PC-3 (cell line): ENCODE results near the gene USP22. TPM values are rescaled to one million over a fixed set of nuclear protein-coding genes. Genes with fewer than 3 reads are reported as not detected.
A peak's percentile ranks its signal among the peaks of the same experiment; 100 is the strongest.

Source experiments
- ATAC-seq: fragments of 200-7000 bp; cut with Tn5 transposase; 2 replicates; pipeline ENCODE4 v1.9.1; 2020; ENCODE audit warnings: mild to moderate bottlenecking, moderate library complexity
- BruUV-seq: library from RNA; stranded (reverse); fragments of 400-500 nt; replicated peaks from 2 replicates; lab custom pipeline; 2021; lab: Mats Ljungman, UMichigan
- CTCF ChIA-PET: fragments of 300-600 bp; sonication (Branson Sonifier 250); formaldehyde crosslinking; loops from one replicate; lab custom pipeline; 2022; ENCODE audit warnings: antibody characterized with exemption; lab: Charles Lee
- POLR2A ChIA-PET: fragments of 300-600 bp; sonication (Branson Sonifier 250); formaldehyde crosslinking; loops from one replicate; lab custom pipeline; 2022; ENCODE audit warnings: antibody characterized with exemption; ENCODE audit not compliant: unreplicated experiment; lab: Charles Lee
- DNase-seq: peaks from one replicate; pipeline ENCODE4 v3.0.0-alpha.2; 2015
- H2AFZ ChIP-seq: fragments of 300-600 bp; sonication (generic); 2 replicates; pipeline ENCODE4 v1.6.0; 2016; ENCODE audit warnings: antibody characterized with exemption, low read length
- H3F3A ChIP-seq: fragments of 300-600 bp; sonication (generic); one replicate; pipeline ENCODE4 v1.6.0; 2017; ENCODE audit warnings: antibody characterized with exemption, low read length, control low read depth, mild to moderate bottlenecking; ENCODE audit not compliant: unreplicated experiment
- H3K27ac ChIP-seq: fragments of 300-600 bp; sonication (generic); 2 replicates; pipeline ENCODE4 v1.5.1; 2016; ENCODE audit warnings: mild to moderate bottlenecking, low read length
- H3K27me3 ChIP-seq: fragments of 300-600 bp; sonication (generic); 2 replicates; pipeline ENCODE4 v1.6.1; 2016; ENCODE audit warnings: low read length, mixed read lengths
- H3K36me3 ChIP-seq: fragments of 300-600 bp; sonication (generic); 2 replicates; pipeline ENCODE4 v1.6.1; 2016; ENCODE audit warnings: low read depth, mixed run types, low read length, mixed read lengths
- H3K4me1 ChIP-seq: fragments of 300-600 bp; sonication (generic); 2 replicates; pipeline ENCODE4 v1.5.1; 2016; ENCODE audit warnings: low read length; ENCODE audit not compliant: insufficient read depth
- H3K4me2 ChIP-seq: fragments of 300-600 bp; sonication (generic); 2 replicates; pipeline ENCODE4 v1.6.0; 2016; ENCODE audit warnings: low read length
- H3K4me3 ChIP-seq: fragments of 300-600 bp; sonication (generic); 2 replicates; pipeline ENCODE4 v1.5.1; 2016; ENCODE audit warnings: mild to moderate bottlenecking, low read length, mixed read lengths
- H3K79me2 ChIP-seq: fragments of 300-600 bp; sonication (generic); 2 replicates; pipeline ENCODE4 v1.6.1; 2017; ENCODE audit warnings: low read length, mixed read lengths
- H3K9ac ChIP-seq: fragments of 300-600 bp; sonication (generic); 2 replicates; pipeline ENCODE4 v1.6.0; 2016; ENCODE audit warnings: mild to moderate bottlenecking, low read length
- H3K9me2 ChIP-seq: fragments of 300-600 bp; sonication (generic); replicated peaks from 2 replicates; pipeline ENCODE4 v1.6.1; 2016; ENCODE audit warnings: mixed run types, low read length, mixed read lengths
- H3K9me3 ChIP-seq: fragments of 300-600 bp; sonication (generic); 2 replicates; pipeline ENCODE4 v1.6.1; 2016; ENCODE audit warnings: low read length, mixed read lengths
- H4K20me1 ChIP-seq: fragments of 300-600 bp; sonication (generic); 2 replicates; pipeline ENCODE4 v1.6.1; 2016; ENCODE audit warnings: low read length, mixed read lengths
- EZH2 ChIP-seq: fragments of 300-600 bp; sonication (generic); IDR thresholded peaks from one replicate; pipeline ENCODE4 v1.6.1; 2017; ENCODE audit warnings: antibody characterized with exemption, mild to moderate bottlenecking, low read length; ENCODE audit not compliant: unreplicated experiment
- EZH2phosphoT487 ChIP-seq: fragments of 300-600 bp; sonication (generic); IDR thresholded peaks from 2 replicates; pipeline ENCODE4 v1.6.1; 2018; ENCODE audit warnings: mild to moderate bottlenecking, antibody characterized with exemption, low read length, borderline replicate concordance
- intact Hi-C: fragments of 100-400 bp; cut with micrococcal nuclease; formaldehyde crosslinking; loops from 2 replicates; pipeline ENCODE4 v1.9.0; 2023
- total RNA-seq: library from RNA; depleted of rRNA; stranded (reverse); fragments of >200 nt; gene quantifications from 2 replicates; pipeline ENCODE4 v1.2.3, GENCODE V29; 2014
- TF ChIP-seq, protein P1 (sequence below): fragments of 300-600 bp; sonication (generic); conservative IDR thresholded peaks from 2 replicates; pipeline ENCODE4 v1.5.1; 2017; ENCODE audit warnings: antibody characterized with exemption, low read depth, mild to moderate bottlenecking, low read length

USP22 gene
- total RNA-seq, 1 experiment from 2014 or later: 188 TPM

DNA sequence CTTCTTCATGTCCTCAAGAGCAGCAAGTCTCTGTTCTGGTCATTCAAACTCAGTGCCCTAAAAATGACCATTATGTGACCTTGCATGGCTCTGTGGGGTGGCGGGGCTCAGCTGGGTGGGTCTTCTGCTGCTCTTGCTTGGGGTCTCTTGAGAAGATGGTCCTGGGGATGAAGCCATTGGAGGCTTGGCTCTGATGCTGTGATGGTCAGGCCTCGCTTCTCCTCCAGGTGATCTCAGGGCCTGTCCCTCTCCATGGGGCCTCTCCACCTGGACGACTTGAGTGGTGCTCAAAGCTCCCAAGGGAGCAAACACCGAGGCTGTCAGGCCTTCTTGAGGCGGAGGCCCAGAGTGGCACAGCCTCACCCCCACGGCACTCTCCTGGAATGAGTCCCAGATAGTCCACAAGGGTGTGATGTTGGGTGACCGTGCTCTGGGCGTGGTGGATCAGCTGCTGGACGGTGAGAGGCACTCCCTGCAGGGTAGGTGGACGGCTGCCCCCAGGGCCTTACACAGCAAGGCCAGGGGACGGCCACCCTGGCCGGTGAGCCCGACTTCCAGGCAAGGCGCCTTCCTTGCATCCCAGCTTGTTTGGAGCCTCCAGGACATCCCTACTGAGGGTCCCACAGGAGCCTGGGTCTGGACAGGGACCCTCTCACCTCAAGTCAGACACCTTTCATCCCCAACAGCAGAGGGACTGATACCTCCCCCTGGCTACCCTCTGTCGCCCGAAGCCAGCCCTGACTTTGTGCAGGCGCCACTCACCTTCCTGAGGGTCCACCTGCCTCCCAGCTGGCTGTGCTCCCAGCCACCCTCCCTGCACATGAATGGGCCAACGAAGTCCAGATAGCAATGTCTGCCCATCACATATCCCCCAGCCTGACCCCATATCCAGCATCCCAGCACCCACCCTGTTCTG lies 48.7 kb downstream of the USP22 start:
- Histone ChIP-seq H3K9ac (no peak overlapping the region), H3K27ac (no peak overlapping the region), H3K27me3 (no peaks in the 10 kb centered on the region), H4K20me1 (0 out of 2 replicates have a peak, but pooled peaks cover 2% of the 10 kb centered on the region), H3K4me2 (no peak overlapping the region), H3K36me3 (peaks cover under 1% of the 10 kb centered on the region; the same call in 1 of the 2 replicates), H3K9me2 (no peaks in the 10 kb centered on the region), H3F3A (no peaks in the 10 kb centered on the region), H3K4me3 (no peak overlapping the region), H3K79me2 (no peaks in the 10 kb centered on the region), H3K4me1 (peaks cover 5% of the 10 kb centered on the region; the same call in 1 of the 2 replicates), H3K9me3 (no peaks in the 10 kb centered on the region), H2AFZ (no peak overlapping the region)
- ChIA-PET POLR2A (no interaction called here), CTCF (interaction anchor here (0.6 kb wide), 1 partner anchor 44 kb away, joined by 6 read pairs; no protein-coding TSS in a partner anchor)
- TF ChIP-seq, protein P1, sequence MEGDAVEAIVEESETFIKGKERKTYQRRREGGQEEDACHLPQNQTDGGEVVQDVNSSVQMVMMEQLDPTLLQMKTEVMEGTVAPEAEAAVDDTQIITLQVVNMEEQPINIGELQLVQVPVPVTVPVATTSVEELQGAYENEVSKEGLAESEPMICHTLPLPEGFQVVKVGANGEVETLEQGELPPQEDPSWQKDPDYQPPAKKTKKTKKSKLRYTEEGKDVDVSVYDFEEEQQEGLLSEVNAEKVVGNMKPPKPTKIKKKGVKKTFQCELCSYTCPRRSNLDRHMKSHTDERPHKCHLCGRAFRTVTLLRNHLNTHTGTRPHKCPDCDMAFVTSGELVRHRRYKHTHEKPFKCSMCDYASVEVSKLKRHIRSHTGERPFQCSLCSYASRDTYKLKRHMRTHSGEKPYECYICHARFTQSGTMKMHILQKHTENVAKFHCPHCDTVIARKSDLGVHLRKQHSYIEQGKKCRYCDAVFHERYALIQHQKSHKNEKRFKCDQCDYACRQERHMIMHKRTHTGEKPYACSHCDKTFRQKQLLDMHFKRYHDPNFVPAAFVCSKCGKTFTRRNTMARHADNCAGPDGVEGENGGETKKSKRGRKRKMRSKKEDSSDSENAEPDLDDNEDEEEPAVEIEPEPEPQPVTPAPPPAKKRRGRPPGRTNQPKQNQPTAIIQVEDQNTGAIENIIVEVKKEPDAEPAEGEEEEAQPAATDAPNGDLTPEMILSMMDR: no peak
- no peak for TF ChIP-seq EZH2phosphoT487
- TF ChIP-seq EZH2: no peak
- no TSS peak for BruUV-seq
- intact Hi-C loops: loop anchor here (5.0 kb wide), 2 partner anchors 52 to 192 kb away; no protein-coding TSS in a partner anchor
- ATAC-seq (no peak), DNase-seq (no peak)

DNA sequence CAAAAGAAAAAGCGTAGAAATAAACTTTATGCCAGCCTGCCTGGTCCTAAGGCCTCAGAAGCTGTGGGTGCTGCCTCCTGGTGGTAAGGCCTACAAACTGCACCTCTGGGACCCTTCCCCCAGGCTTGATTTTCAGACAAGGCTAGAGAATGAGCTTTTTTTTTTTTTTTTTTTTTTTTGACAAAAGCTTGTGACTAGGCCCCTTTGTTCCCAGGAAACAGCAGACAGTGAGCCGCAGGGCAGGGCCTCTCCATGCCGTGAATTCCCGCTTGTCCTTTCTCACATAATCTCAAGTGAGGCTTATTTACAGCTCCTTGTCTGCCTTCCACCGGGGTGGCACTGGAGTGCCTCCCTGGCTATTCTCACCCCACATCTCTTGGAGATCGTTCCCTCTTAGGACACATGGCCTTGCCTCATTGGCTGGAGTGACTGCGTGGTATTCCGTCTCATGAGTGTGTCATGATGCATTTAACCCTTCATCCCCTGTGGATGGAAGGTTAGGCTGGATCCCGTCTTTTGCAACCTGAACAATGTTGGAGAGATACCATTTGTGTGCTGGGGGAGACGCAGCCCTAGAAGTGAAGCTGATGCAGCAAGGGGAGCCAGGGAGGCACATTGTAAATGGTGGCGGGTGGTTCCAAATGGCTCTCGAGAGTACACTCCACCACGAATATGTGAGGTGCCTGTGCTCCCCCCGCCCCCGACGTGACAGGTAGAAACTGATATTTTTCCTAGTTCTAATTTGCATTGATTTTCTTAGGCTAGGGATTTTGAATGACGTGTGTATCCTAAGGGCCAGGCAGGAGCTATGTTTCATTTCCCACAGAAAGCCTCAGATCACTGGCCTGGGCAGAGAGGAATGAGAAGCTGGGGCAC lies 49.6 kb downstream of the USP22 start:
- ATAC-seq: peak; percentile 61
- Histone ChIP-seq H3K4me1 (peaks cover 5% of the 10 kb centered on the region; the same call in 1 of the 2 replicates), H3K9me3 (no peaks in the 10 kb centered on the region), H3K9me2 (no peaks in the 10 kb centered on the region), H3K27me3 (no peaks in the 10 kb centered on the region), H4K20me1 (no peaks in the 10 kb centered on the region), H3K36me3 (no peaks in the 10 kb centered on the region), H3F3A (no peaks in the 10 kb centered on the region), H3K9ac (peak overlapping the region; percentile 37), H2AFZ (no peak overlapping the region), H3K79me2 (no peaks in the 10 kb centered on the region), H3K4me2 (peak overlapping the region; percentile 36), H3K27ac (peak overlapping the region; percentile 38), H3K4me3 (no peak overlapping the region)
- BruUV-seq: no TSS peak
- POLR2A ChIA-PET: no interaction called here
- intact Hi-C loops: loop anchor here (5.0 kb wide), 2 partner anchors 51 to 191 kb away; no protein-coding TSS in a partner anchor
- DNase-seq: peak; percentile 89
- TF ChIP-seq EZH2phosphoT487 (no peak), EZH2 (no peak)
- TF ChIP-seq, protein P1: peak; percentile 93
- CTCF ChIA-PET: interaction anchor here (0.6 to 0.9 kb wide), 7 partner anchors 45 to 1639 kb away, joined by 4 to 10 read pairs (median 6); no protein-coding TSS in a partner anchor
